ENCODE data around the gene WDR91. TPM values are rescaled to one million over a fixed set of nuclear protein-coding genes. Genes with fewer than 3 reads are reported as not detected.
"Not testable (repeated sequence)": the region's sequence is repeated elsewhere in the genome, so short reads cannot be mapped to it uniquely, and the experiment has no call there.

WDR91 gene
- polyA plus RNA-seq (2013, experiment 1 of 2; ENCODE audit: insufficient read length): 8.3 TPM
- polyA plus RNA-seq (2013, experiment 2 of 2; ENCODE audit: insufficient read length): 10.1 TPM

- DNase-seq: peak; percentile 91
Measured at GRCh38 chr7:135211179-135211945, at the start of gene WDR91. Gene WDR91, minus strand, starts transcription at chr7:135211526. Its CDS starts 24 bp downstream, at chr7:135211502.

- DNase-seq: no peak
Measured at GRCh38 chr7:135260470-135260869, 49.1 kb upstream of the WDR91 start.

- DNase-seq: no peak
Measured at GRCh38 chr7:135259702-135260101, 48.4 kb upstream of the WDR91 start.

- DNase-seq: no peak
Measured at GRCh38 chr7:135258585-135258984, 47.3 kb upstream of the WDR91 start.

- no peak for DNase-seq
Measured at GRCh38 chr7:135257790-135258189, 46.5 kb upstream of the WDR91 start.

- peak; percentile 69 for DNase-seq
Measured at GRCh38 chr7:135253851-135254771, 42.8 kb upstream of the WDR91 start.

GRCh38 chr7:135251496-135252391, 40.4 kb upstream of the WDR91 start:
- DNase-seq: no peak

GRCh38 chr7:135248546-135248945, 37.2 kb upstream of the WDR91 start:
- DNase-seq: no peak

- no peak for DNase-seq
Measured at GRCh38 chr7:135247746-135248471, 36.6 kb upstream of the WDR91 start.

GRCh38 chr7:135246191-135246825, 35.0 kb upstream of the WDR91 start:
- no peak for DNase-seq

GRCh38 chr7:135245226-135246190, 34.2 kb upstream of the WDR91 start:
- DNase-seq: no peak

- no peak for DNase-seq
Measured at GRCh38 chr7:135242096-135242684, 30.9 kb upstream of the WDR91 start.

- DNase-seq: no peak
Measured at GRCh38 chr7:135240441-135240840, 29.1 kb upstream of the WDR91 start.

GRCh38 chr7:135239263-135239662, 27.9 kb upstream of the WDR91 start:
- no peak for DNase-seq

- DNase-seq: no peak
Measured at GRCh38 chr7:135238112-135238744, 26.9 kb upstream of the WDR91 start.

- DNase-seq: no peak
Measured at GRCh38 chr7:135236727-135237126, 25.4 kb upstream of the WDR91 start.

- DNase-seq: no peak
Measured at GRCh38 chr7:135235841-135236240, 24.5 kb upstream of the WDR91 start.

- DNase-seq: no peak
Measured at GRCh38 chr7:135234727-135235126, 23.4 kb upstream of the WDR91 start.

- DNase-seq: not testable (repeated sequence)
Measured at GRCh38 chr7:135234095-135234494, 22.8 kb upstream of the WDR91 start.
